Breast epithelium (tissue), 3 donors: ENCODE results near the gene TAS2R10.

Experiments
- POLR2AphosphoS5 ChIP-seq, 3 donors: sonication (generic); formaldehyde crosslinking; IDR thresholded peaks; one replicate each; pipeline ENCODE4 v1.6.1; 2017; ENCODE audit warnings: antibody characterized with exemption in 3 of 3
- TF ChIP-seq, protein P1 (sequence below), 3 donors: fragments of 450-650 bp; IDR thresholded peaks; one replicate each; pipeline ENCODE4 v1.5.1; 2016 to 2017; ENCODE audit warnings: antibody characterized with exemption in 3 of 3, mild to moderate bottlenecking in 3 of 3, moderate library complexity in 3 of 3

- no peak for TF ChIP-seq POLR2AphosphoS5 (IDR thresholded peaks at IDR 0.05)
- TF ChIP-seq, protein P1, sequence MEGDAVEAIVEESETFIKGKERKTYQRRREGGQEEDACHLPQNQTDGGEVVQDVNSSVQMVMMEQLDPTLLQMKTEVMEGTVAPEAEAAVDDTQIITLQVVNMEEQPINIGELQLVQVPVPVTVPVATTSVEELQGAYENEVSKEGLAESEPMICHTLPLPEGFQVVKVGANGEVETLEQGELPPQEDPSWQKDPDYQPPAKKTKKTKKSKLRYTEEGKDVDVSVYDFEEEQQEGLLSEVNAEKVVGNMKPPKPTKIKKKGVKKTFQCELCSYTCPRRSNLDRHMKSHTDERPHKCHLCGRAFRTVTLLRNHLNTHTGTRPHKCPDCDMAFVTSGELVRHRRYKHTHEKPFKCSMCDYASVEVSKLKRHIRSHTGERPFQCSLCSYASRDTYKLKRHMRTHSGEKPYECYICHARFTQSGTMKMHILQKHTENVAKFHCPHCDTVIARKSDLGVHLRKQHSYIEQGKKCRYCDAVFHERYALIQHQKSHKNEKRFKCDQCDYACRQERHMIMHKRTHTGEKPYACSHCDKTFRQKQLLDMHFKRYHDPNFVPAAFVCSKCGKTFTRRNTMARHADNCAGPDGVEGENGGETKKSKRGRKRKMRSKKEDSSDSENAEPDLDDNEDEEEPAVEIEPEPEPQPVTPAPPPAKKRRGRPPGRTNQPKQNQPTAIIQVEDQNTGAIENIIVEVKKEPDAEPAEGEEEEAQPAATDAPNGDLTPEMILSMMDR (IDR thresholded peaks at IDR 0.05), result no peak
Observed at GRCh38 chr12:10838461-10838860, 12.3 kb upstream of the TAS2R10 start.
